GM21786 (cell line): ENCODE data around the gene F13A1.
A peak's percentile ranks its signal among the peaks of the same experiment; 100 is the strongest.

ENCODE experiments used
- ATAC-seq: cut with Tn5 transposase; IDR thresholded peaks from one replicate; pipeline ENCODE4 v1.9.1; 2021; ENCODE audit not compliant: unreplicated experiment

Gene F13A1

GRCh38 chr6:6319952-6320811 is at the start of gene F13A1:
TSS of gene F13A1 (minus strand) at chr6:6320662. CDS start at chr6:6318664, 1,998 bp downstream.
- ATAC-seq = peak; percentile 51

DNA sequence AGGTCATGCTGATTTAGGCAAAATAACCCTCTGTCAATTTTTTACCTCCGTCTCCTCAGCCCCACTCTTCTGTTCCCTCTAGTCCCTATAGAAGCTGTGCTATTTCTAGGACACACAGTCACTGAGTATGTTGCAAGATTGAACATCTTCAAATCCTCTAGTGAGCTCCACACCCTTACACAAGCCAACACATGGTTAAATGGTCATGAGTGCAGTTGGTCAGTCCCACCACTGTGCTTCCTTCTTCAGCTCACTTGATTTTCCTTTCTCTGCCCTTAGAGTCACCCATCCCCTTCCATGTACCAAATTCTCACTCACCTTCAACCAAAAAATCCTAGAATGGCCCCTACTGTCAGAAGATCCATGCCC is 48.2 kb upstream of the F13A1 start:
- ATAC-seq = no peak

GRCh38 chr6:6368040-6368683 is 47.7 kb upstream of the F13A1 start:
- ATAC-seq = no peak

DNA sequence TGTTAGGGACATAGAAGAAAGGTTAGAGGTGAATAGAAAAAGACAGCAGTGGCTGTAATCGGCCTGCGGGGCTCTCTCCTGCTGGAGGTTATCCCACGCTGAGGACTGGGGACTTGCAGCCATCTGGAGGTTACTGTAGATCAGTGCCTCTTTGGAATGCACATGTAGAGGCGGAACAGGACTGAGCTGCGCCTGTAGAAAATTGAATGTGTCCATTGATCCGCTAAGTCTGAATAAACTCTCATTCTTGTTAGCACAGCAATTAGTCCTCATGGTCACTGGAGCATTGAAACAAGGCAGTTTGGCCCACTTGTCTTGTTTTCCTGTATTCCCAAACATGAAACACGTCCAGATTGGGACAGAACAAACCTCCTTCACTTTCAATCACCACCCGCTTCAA is 46.3 kb upstream of the F13A1 start:
- ATAC-seq = no peak

- ATAC-seq = no peak
These were observed 44.8 kb upstream of the F13A1 start for GRCh38 chr6:6365242-6365641.

- ATAC-seq = no peak
These were observed 41.8 kb upstream of the F13A1 start for GRCh38 chr6:6362056-6362840.

GRCh38 chr6:6357530-6357929 is 37.1 kb upstream of the F13A1 start:
- ATAC-seq = no peak

GRCh38 chr6:6357032-6357431 is 36.6 kb upstream of the F13A1 start:
- ATAC-seq = no peak

DNA sequence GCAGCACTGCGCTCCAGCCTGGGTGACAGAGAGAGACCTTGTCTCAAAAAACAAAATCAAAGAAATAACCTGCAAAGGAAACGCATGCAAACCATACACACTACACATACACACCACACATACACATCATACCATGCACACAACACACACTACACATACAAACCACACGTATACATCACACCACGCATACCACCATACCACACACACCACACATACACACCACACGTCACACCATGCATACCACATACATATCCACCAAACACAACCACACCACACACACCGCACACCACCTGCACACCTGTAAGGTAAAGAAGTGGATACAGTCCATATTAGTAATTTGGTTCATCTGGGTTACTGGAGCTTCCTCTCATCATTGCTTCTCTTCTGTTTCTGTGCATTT is 32.3 kb upstream of the F13A1 start:
- ATAC-seq = no peak

DNA sequence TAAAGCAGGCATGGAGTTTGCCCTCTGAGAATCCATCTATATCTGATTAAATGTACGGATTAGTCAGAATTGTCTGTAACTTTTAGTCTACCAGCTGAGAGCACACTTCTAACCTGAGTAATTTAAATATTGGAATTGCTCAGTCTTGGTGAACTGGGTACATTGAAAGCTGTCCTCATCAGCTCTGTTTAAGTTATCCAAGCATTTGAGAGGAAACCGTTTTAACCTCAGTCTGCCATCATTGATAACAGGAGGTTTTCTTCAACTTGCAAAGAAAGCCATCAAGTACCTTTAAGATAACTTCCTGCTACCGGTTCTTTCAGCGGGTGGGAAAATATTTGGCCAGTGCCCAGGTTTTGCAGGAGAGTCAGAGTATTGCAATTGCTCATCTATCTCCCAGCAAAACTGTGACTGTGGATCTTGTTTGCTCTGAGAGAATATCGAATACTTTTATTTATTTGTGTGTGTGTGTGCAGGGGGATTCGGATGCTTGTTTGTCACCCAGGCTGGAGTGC is 31.1 kb upstream of the F13A1 start:
- ATAC-seq = no peak

GRCh38 chr6:6350696-6351095 is 30.2 kb upstream of the F13A1 start:
- ATAC-seq = no peak

GRCh38 chr6:6348256-6348655 is 27.8 kb upstream of the F13A1 start:
- no peak for ATAC-seq

DNA sequence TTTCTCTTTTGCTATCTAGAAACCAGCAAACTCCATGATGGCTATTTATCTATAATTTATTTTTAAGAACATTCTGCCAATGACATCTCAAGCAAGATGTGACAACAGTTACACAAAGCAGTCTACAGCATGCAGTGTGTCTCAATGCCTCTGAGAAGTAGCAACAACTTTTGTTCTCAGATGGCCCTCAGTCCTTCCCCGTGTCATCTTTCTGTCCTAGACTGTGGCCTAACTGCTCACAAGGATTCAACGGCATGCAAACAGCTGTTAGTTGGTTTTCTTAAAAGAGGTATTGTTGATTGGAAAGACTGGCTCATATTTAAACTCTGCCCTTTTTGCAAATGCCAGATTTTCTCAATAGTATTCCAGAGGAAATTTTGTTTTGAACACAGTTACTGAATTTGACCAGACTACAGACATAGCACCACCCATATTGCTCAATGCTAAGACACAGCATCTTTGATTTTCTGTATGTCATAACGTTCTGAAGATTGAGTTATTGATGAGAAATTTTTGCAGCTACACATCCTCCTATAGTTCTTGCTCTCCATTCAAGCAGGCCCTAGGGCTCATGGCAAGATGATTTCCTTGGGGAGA is 26.1 kb upstream of the F13A1 start:
- ATAC-seq = no peak

- no peak for ATAC-seq
These were observed 13.0 kb upstream of the F13A1 start for GRCh38 chr6:6333501-6333900.

DNA sequence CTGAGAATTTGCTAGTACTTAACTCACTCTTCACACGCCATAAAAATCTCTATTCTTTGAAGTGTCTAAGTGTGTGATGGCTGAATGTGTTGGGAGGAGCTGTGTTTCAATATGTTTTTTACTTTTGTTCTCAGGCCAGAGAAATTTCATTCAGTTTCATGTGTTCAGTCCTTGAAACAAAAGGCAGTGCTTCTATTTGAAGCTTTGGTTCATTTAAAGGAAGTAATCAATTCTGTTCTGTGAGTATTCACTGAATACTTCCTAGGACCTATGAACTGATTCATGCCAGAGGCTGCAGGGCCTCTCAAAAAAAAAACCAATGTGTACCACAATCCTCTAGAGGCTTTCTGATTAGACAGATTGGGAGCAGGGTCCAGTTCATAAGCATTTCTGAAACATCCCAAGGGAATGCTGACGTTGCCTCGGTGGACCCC is 12.4 kb upstream of the F13A1 start:
- ATAC-seq = peak; percentile 30

DNA sequence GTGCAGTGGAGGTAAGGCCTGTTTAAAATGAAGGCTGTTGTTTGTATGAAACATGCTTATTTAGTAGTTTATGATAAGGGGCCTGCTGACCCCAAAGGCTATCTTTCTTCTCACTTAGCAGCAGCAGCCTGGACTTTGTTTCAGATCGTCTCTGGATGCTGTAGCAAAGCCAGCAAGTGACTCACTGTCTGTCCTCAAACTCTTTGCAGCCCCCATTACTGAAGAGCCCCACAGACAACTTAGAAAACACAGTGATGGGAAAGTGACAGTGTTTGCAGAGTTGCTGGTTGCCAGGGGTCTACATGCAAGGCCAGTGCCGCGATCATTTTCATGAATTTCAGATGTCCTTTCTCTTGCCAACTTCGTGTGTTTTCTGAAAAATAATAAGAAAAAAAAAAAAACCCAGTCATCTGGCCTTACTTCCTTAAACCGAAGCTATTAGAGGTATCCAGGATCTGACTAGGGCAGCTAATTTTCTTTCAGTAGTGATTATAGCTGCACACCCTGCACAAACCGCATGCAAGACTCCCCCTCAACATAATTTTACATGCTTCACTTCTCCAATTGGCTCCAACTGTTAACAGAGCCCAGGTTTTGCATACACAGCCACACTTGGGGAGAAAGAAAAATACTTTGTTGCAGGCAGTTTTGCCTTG is 11.6 kb upstream of the F13A1 start:
- ATAC-seq = peak; percentile 56

GRCh38 chr6:6331393-6331792 is 10.9 kb upstream of the F13A1 start:
- ATAC-seq = peak; percentile 70

- no peak for ATAC-seq
These were observed 9.9 kb upstream of the F13A1 start for GRCh38 chr6:6330407-6330806.

DNA sequence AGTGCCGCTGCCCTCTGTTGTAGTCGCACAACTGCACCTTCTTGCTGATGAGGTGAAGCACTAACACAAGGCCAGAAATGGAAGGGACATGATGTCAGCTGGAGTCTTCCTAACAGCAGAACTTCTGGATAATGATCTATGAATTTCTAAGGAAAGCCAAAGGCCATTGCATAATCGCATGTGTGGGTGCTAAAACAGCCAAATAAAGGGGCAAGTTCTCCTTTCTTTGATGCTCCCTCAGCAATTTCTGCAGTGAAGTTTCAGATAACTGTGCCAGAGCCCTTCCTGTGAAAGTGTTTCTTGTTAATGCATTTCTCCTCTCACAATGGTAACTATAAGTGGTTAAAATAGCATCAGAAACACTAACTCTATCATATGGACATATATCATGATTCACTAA is 8.0 kb upstream of the F13A1 start:
- ATAC-seq = no peak

DNA sequence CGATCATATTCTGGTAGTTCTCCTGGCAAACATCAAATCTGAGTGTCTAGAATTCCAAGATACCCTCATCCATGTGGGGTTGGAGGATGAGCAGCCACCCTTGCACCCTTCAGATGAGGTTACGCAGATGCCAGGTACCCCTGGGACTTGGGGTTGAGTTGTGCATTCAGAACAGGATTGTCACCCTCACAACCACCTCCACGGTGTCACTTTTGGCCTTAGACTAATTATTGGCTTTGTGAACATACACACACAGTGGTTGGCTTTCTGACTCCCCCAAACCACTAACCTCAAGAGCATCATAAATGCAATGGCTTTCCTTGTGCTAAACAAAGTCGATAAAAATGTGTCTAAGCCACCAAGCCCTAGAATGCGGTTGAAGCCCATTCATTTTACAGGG is 2.9 kb upstream of the F13A1 start:
- ATAC-seq = no peak

- ATAC-seq = no peak
These were observed 439 bp upstream of the F13A1 start for GRCh38 chr6:6320901-6321300.
